Measurements from ENCODE around the gene LYRM2. TPM values are rescaled to one million over a fixed set of nuclear protein-coding genes. Genes with fewer than 3 reads are reported as not detected.

Gene LYRM2
- total RNA-seq, 1 experiment from 2014 or later, result 39.4 TPM

DNA sequence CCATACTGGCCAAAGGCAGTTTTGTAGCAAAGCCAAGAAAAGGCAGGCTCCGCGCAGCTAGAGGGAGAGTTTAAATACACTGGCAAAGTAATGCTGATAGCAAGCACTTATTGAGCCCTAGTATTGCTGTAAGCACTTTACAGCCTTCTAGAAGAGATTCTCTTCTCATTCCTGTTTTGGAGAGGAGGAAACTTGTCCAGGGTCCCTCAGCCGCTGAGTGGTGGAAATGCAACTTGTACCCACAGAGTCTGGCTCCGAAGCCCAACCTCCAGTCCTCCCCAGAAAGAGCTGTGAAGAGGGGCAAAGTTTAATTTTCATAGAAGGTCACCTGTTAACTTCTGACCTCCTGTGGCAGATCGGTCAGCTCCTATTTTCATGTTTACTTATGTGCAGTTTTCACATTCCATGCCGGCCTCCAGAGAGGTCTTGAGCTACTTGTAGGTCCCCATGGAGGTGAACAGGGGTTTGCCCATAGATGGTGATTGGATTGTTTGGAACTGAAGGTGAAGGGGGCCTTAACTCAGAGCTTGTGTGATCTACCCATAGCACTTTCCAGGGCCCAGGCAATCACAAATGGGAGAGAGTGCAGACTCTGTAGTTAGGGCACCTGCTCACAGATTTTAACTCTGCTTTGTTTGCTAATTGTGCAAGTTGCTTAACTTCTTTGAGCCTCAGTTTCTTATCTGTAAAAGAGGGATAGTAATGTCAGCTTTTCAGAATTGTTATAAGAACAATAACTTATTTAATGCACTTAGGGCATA, 70.7 kb downstream of the LYRM2 start:
- BruUV-seq (replicated peaks), result no TSS peak
- no peaks in the 10 kb centered on the region for H3K36me3 ChIP-seq (ENCODE audit: control insufficient read depth, insufficient read depth, low read length)
- no peak overlapping the region for H3K4me3 ChIP-seq (ENCODE audit: low read depth in 2 of 2, low read length in 2 of 2)
- no peaks in the 10 kb centered on the region for H3K27me3 ChIP-seq (ENCODE audit: control insufficient read depth, insufficient read depth, low read length)
- ChIA-PET CTCF (no interaction called here), POLR2A (no interaction called here)
- H3K9me3 ChIP-seq (ENCODE audit: control insufficient read depth, insufficient read depth, low read depth, low read length), result no peaks in the 10 kb centered on the region
- DNase-seq (ENCODE audit: low read depth, low spot score) (no peak), ATAC-seq (no peak)
- H3K27ac ChIP-seq (ENCODE audit: low read length), result no peak overlapping the region
- TF ChIP-seq, protein P1, sequence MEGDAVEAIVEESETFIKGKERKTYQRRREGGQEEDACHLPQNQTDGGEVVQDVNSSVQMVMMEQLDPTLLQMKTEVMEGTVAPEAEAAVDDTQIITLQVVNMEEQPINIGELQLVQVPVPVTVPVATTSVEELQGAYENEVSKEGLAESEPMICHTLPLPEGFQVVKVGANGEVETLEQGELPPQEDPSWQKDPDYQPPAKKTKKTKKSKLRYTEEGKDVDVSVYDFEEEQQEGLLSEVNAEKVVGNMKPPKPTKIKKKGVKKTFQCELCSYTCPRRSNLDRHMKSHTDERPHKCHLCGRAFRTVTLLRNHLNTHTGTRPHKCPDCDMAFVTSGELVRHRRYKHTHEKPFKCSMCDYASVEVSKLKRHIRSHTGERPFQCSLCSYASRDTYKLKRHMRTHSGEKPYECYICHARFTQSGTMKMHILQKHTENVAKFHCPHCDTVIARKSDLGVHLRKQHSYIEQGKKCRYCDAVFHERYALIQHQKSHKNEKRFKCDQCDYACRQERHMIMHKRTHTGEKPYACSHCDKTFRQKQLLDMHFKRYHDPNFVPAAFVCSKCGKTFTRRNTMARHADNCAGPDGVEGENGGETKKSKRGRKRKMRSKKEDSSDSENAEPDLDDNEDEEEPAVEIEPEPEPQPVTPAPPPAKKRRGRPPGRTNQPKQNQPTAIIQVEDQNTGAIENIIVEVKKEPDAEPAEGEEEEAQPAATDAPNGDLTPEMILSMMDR (IDR thresholded peaks at IDR 0.05), result no peak
- TF ChIP-seq TCF7L2 (IDR thresholded peaks at IDR 0.05; ENCODE audit: low read depth, low read length), result no peak
- intact Hi-C loops (cut with micrococcal nuclease; ENCODE audit: unreplicated experiment), result no loop called here
- in situ Hi-C loops (cut with HindIII; ENCODE audit: low pct_unique_long_range_greater_than_20kb, low sequenced_read_pairs), result no loop called here
- H3K4me1 ChIP-seq (ENCODE audit: control insufficient read depth, insufficient read depth, low read length), result no peaks in the 10 kb centered on the region

DNA sequence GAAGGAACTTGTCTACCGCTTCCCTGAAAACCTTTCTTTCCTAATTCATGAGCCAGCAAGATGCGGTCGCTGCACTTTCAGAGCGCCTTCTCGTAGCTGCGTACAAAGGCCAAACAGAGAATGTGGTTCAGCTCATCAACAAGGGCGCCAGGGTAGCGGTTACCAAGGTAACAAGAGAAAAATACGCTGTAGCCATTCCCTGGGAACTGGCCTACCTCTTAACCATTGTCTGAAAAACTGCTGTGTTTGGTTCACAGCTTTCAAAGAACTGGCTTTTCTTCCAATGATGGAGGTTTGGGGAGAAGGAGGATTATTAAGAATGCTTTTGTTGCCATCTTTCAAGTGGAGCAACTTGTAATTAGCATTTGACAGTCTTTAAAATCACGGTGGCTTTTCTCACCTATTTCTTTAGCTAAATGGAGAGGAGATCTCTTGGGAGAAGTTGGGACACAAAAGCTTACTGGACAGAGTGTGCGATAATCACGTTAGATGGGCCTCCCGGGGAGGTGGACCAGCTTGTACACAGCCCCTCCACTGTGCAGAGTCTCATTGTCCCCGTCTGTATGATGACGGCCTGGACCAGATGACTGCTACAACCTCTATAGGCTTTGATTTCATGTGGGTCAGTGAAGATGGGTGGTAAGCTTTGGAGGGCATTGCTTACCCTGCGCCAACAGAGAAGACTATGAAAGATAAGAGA, 71.5 kb downstream of the LYRM2 start:
- POLR2A ChIA-PET, result no interaction called here
- no peak overlapping the region for H3K4me3 ChIP-seq (ENCODE audit: low read depth in 2 of 2, low read length in 2 of 2)
- DNase-seq (ENCODE audit: low read depth, low spot score) (no peak), ATAC-seq (no peak)
- in situ Hi-C loops (cut with HindIII; ENCODE audit: low pct_unique_long_range_greater_than_20kb, low sequenced_read_pairs), result no loop called here
- H3K4me1 ChIP-seq (ENCODE audit: control insufficient read depth, insufficient read depth, low read length), result no peaks in the 10 kb centered on the region
- no peaks in the 10 kb centered on the region for H3K36me3 ChIP-seq (ENCODE audit: control insufficient read depth, insufficient read depth, low read length)
- no peaks in the 10 kb centered on the region; the same call in 1 of the 2 replicates for H3K27me3 ChIP-seq (ENCODE audit: control insufficient read depth, insufficient read depth, low read length)
- H3K9me3 ChIP-seq (ENCODE audit: control insufficient read depth, insufficient read depth, low read depth, low read length), result no peaks in the 10 kb centered on the region
- no TSS peak for BruUV-seq (replicated peaks)
- TF ChIP-seq, protein P2, sequence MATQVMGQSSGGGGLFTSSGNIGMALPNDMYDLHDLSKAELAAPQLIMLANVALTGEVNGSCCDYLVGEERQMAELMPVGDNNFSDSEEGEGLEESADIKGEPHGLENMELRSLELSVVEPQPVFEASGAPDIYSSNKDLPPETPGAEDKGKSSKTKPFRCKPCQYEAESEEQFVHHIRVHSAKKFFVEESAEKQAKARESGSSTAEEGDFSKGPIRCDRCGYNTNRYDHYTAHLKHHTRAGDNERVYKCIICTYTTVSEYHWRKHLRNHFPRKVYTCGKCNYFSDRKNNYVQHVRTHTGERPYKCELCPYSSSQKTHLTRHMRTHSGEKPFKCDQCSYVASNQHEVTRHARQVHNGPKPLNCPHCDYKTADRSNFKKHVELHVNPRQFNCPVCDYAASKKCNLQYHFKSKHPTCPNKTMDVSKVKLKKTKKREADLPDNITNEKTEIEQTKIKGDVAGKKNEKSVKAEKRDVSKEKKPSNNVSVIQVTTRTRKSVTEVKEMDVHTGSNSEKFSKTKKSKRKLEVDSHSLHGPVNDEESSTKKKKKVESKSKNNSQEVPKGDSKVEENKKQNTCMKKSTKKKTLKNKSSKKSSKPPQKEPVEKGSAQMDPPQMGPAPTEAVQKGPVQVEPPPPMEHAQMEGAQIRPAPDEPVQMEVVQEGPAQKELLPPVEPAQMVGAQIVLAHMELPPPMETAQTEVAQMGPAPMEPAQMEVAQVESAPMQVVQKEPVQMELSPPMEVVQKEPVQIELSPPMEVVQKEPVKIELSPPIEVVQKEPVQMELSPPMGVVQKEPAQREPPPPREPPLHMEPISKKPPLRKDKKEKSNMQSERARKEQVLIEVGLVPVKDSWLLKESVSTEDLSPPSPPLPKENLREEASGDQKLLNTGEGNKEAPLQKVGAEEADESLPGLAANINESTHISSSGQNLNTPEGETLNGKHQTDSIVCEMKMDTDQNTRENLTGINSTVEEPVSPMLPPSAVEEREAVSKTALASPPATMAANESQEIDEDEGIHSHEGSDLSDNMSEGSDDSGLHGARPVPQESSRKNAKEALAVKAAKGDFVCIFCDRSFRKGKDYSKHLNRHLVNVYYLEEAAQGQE (IDR thresholded peaks at IDR 0.05; ENCODE audit: insufficient read depth in 1 of 2, low read depth in 2 of 2, low read length in 1 of 2), result no peak
- TF ChIP-seq TCF7L2 (IDR thresholded peaks at IDR 0.05; ENCODE audit: low read depth, low read length), result no peak
- TF ChIP-seq, protein P1 (IDR thresholded peaks at IDR 0.05), result no peak
- TF ChIP-seq SIN3A (IDR thresholded peaks at IDR 0.05; ENCODE audit: borderline replicate concordance, insufficient read depth, low read depth, low read length), result no peak
- TF ChIP-seq POLR2AphosphoS5 (IDR thresholded peaks at IDR 0.05; ENCODE audit: low read depth, low read length), result no peak
- CTCF ChIA-PET, result no interaction called here
- no peak overlapping the region for H3K27ac ChIP-seq (ENCODE audit: low read length)
- intact Hi-C loops (cut with micrococcal nuclease; ENCODE audit: unreplicated experiment), result no loop called here

Measured in Panc1 (cell line).